ENCODE results near the gene MAN2A2.

The MAN2A2 gene

DNA sequence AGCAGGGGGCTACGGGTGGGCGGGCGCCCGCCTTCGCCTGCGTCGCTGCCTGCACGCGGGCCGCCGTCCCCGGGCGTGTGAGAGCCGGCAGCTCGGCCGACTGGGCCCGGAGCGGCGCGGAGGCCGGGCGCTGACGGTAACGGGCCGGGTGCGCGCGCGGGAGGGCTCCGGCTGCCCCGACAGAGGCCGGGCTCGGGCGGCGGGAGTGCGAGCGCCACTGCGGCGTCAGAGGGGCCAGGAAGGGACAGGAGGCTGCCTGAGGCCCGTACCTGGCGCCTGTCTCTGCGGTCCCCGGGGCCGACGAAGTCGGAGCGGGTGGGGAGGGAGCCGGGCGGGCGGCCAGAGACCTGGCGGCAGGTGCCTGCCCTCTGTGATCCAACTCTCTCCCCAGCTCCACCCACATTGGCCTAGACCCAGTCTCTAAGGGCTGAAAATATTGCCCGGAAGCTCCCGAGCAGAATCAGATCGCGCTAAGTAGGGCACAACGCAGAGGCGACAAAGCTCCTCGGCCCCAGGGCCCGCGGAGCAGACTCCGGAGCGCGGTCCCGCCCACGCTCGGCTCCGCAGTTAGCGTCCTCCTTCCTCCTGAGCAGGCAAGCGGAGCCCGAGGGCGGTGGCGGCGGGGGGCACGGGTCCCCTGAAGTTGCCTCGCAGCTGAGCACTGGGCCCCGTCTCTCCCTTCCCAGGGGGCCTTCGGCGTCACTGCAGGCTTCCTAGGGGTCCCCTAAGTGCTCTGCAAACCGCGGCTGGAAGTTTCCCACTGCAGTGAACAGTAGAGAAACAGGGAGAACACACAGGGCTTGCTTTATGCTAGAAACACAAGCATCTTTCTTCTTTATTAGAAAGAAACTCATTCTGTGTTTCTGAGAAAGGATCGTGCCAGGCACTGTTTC, at the start of gene MAN2A2:
Gene MAN2A2, plus strand, starts transcription at position 463 of the 893 bp plus-strand sequence. CDS start 906 bp downstream, outside the sequence.
- peak; percentile 74 for DNase-seq

GRCh38 chr15:90855139-90855538, 48.0 kb upstream of the MAN2A2 start:
- no peak for DNase-seq

DNA sequence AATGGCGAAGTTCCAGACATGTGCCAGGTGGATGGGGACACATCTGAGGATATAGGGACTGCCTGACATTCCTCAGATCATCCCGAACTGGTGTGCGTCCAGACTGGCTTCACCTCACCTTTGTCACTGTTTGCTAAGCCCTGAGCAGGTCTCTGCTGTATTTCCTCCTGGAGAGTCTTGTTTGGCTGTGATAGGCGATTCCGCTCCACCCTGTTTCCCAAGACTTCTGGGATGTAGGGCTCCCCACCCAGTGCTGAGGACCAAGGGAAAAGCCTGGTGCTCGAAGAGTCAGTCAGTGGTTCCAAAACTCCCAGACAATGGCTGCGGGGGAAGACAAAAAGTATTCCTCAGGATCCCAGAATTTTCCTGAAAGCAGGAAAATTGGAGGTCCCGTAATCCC, 45.8 kb upstream of the MAN2A2 start:
- DNase-seq = no peak

- DNase-seq = no peak
These were observed 45.1 kb upstream of the MAN2A2 start for GRCh38 chr15:90857883-90858443.

GRCh38 chr15:90859234-90860131, 43.6 kb upstream of the MAN2A2 start:
- DNase-seq = no peak

DNA sequence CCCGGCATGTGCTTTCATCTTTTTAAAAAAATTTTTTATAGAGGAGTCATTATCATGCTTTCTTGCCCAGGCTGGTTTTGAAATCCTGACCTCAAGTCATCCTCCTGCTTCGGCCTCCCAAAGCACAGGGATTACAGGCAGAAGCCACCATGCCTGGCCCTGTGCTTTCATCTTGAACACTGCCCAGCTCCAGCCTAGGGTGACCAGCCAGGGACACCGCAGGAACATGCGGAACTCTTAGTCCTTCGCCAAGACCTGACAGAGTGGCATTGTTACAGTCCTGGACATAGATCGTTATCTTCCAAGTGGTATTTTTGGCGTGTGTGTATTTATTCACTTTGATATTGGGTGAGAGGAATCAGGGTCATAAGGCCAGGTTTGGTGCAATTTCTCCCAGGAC, 42.7 kb upstream of the MAN2A2 start:
- no peak for DNase-seq

GRCh38 chr15:90860942-90861675, 42.0 kb upstream of the MAN2A2 start:
- DNase-seq = no peak

DNA sequence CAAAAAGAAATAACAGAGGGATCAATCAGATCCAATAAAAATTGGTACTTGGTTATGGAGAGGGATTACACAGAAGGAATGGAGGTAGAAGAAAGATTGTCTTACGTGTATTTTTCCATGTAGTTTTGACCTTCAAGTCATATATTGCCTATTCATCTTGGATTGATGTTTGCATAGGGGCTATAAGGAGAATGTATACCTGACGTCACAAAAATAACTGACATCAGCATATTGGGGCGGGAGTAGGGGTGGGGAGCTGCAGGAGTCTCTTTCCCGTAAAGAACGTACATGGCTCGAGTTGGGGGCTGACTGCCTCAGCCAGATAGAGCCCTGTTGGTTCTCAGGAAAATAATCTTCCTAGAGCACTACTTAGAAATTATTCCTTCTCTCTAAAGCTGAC, 40.6 kb upstream of the MAN2A2 start:
- no peak for DNase-seq

GRCh38 chr15:90862964-90863778, 39.9 kb upstream of the MAN2A2 start:
- no peak for DNase-seq

DNA sequence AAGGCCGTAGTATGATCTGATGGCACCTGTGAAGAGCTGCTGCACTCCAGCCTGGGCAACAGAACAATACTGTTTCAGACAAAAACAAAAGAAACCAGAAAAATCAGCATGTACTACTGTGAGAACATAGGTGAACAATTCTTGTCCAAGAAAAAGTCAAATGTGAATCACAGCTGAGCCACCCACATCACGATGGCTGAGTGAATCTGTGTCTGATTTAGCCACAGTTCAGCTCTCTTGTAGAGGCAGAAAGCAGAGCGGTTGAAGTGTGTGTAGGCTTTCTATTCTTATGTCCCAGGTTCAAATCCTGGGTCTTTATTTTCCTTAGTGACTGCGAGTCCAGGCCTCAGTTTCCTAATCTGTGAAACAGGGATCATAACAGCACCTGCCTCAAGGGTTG, 39.1 kb upstream of the MAN2A2 start:
- DNase-seq = no peak

GRCh38 chr15:90864507-90864906, 38.6 kb upstream of the MAN2A2 start:
- DNase-seq = no peak

DNA sequence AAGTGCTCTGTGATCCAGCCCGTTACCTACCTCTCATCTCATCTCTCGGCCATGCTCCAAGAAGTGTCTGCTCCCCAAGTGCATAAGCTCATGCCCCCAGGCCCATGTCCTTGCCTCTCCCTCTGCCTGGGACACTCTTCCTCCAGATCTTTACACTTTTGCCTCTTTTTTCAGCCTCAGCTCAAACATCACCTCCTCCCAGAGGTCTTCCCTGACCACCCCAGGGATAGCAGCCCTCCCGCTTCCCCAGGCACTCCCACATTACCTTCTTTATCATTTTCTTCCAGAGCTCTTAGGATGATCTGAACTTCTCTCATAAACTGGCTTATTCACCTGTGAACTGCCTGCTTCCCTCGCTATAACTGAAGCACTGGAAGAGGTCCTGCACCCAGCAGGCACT, 37.4 kb upstream of the MAN2A2 start:
- DNase-seq = no peak

- DNase-seq = no peak
These were observed 36.9 kb upstream of the MAN2A2 start for GRCh38 chr15:90866161-90866715.

DNA sequence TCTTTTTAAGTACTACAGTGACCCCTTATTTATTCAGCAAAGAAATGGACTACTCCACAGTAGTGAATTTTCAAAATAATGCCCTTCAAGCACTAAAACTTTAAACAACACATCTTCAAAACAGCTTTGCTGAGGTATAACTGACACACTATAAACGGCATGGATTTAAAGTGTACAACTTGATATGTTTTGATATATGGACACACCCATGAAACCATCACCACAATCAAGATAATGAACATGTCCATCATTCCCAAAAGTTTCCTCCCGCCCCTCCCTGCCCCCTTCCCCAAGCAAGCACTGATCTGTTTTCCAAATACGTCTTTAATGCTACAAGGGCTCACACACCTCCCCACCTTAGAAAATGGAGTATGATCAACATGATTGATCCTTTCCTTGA, 36.3 kb upstream of the MAN2A2 start:
- no peak for DNase-seq

DNA sequence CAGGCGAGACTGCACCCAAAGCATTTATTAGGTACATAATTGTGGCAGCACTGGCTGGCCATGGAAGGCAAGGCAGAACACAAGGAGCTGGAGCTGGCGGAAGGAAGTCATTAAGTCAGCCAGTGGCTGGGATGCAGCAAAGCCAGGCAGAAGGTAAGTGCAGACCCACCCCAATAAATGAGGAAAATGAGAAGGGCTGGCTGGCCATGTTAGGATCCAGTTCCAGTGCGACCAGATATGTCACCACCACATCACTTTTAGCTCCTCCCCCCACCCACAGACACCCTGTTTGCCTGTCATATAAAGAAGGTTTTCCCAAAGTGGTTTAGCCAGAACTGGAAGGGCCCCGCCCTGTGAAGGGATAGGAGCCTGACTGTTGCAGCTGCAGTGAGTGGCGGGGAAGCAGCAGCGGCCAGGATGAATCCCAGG, 34.8 kb upstream of the MAN2A2 start, which contains the start of gene FURIN:
Gene FURIN, plus strand, starts transcription at position 328 of the 429 bp plus-strand sequence. CDS start 7,153 bp downstream, outside the sequence.
- DNase-seq = no peak

DNA sequence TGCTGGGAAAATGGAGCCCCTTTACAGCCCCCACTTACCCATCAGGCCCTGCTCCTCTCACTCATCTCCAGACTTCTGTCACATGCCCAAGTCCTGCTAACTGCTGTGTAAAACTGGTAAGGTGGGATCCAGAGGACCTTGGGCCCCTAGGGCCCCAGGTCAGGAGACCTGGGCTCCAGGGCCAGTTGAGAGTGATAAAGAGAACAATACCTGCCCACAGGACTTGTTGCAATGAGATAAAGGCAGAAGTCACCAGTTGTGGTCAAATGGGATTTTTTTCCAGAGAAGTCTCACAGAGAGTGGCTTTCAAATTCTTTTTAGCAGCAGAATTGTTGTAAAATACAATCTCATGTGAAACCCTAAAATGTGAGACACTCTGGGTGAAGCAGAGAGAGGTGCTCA, 34.0 kb upstream of the MAN2A2 start:
- no peak for DNase-seq

DNA sequence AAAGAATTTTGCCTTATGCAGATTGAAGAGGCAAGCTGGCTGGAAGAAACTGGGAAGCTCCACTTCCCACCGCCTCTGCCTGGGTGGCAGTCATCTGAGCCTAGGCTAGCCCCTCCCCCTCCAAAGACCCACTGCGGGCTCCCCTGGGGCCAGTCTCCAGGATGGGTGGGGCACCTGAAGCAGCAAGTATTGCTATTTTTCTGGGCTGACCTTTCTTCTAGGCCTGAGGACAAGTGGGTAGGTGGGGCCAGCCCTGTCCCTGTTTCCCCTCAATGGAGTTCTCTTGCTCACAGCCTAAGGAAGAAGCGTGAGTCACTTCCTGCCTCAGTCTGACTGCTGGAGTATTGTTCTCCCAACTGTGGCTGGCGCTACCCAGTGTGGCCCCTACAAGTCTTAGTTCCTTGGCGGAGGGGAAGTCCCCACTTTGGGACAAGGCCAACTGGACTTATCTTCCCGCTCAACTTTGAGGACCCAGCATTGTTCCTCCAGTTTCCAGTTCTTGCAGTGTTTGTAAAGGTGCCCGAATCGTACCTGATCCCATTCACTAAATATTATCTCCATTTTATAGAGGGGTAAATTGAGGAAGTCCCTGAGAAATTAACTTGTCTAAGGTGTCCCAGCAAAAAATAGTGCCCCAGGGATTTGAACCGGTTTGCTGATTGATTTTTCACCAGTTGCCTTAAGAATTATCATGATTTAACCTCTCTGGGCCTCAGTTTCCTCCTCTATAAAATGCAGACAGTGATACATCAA, 33.3 kb upstream of the MAN2A2 start:
- DNase-seq = peak; percentile 39

DNA sequence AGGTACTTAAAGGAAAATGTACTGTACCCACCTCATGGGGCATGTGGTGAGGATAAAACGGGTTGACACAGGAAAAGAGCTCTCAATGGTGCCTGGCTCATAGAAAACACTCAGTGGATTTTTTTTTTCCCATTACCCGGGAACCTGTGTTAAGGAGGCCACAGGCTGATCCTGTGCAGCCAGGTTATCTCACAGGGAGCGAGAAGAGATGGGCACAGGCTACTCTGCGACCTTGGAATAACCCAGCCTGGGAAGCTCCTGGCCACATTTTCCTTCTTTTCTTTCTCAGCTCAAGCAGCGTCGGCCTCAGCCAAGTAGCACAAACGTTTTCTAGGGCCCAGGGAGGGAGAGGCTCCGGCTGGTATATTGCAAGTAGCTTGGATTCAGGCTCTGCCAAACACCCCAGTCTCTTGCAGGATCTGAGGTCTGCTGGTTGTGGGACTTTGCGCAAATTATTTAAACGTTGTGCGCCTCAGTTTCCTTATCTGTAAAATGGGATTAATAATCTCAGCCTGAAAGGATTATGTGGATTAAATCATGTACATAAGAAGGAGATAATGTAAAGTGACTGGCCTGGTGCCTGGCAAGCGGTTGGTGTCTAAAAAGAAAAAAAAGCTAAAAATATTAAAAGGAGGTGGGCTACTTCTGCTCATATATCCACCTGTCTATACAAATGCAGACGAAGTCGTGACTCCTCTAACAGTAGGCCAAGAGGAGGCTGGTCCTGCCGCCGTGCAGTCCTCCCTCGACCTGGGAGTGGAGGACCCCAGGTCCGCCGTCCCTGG, 32.6 kb upstream of the MAN2A2 start:
- DNase-seq = no peak

GRCh38 chr15:90871139-90871715, 31.9 kb upstream of the MAN2A2 start:
- DNase-seq = peak; percentile 38
